Smooth muscle cell of trachea (primary cell): ENCODE measurements around the gene LRTM1. TPM values are rescaled to one million over a fixed set of nuclear protein-coding genes. Genes with fewer than 3 reads are reported as not detected.

ENCODE experiments used
- total RNA-seq: library from RNA; depleted of rRNA; stranded (reverse); fragments of >200 nt; gene quantifications from 2 replicates; pipeline ENCODE4 v1.2.1, GENCODE V29; 2014

The LRTM1 gene
- total RNA-seq = not detected in 2 replicates

DNA sequence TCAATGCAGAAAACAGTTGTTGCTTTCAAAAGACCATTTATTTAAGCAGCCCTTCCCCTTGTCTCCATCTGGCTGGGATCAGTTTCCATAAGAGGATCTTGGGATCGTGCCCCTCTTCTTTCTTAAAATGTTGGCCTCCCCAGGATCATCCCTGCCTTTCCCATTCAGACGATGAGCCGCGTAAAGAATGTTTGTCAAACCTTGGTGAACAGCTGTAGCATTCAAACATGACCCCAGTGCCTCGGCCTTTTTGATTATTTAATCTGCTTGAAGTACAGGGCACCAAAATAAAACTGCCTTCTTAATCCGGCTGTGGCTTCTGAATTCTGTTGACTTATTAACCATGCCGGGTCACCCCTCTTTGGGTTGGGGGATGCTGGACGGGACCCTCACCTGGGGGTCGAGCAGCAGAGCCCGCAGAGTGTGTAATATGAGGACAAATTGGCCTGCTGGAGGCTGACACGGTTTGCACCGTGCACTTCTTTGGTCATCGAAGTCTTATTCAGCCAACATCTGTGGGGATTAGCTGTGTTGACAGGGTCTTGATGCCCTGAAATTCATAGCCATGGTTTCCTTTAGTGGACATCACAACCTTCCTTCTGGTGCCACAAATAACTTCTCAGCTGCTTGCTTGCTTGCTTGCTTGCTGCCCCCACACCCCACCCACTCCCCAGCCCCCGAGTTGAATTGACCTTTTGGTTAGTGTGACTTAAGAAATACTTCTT lies at the start of gene LRTM1:
Gene LRTM1, minus strand, starts transcription at position 14 of the 725 bp plus-strand sequence. CDS start 148 bp downstream, outside the sequence.

